K562 (cell line): ENCODE measurements around the gene TMEM81. TPM values are rescaled to one million over a fixed set of nuclear protein-coding genes. Genes with fewer than 3 reads are reported as not detected.
A peak's percentile ranks its signal among the peaks of the same experiment; 100 is the strongest.

ENCODE experiments used
- ATAC-seq: fragments of 200-7000 bp; cut with Tn5 transposase; 3 replicates; pipeline ENCODE4 v1.9.1; 2020; ENCODE audit warnings: moderate library complexity
- BruUV-seq: library from RNA; stranded (reverse); fragments of 400-500 nt; replicated peaks from 2 replicates; lab custom pipeline; 2021; lab: Mats Ljungman, UMichigan
- CTCF ChIA-PET: fragments of 300-600 bp; formaldehyde crosslinking; extraction: SDS; loops from one replicate; lab custom pipeline; 2021; ENCODE audit warnings: low intra/inter-chr PET ratio; lab: Yijun Ruan, JAX
- POLR2A ChIA-PET: fragments of 300-600, 350-650 bp; sonication (Branson Sonifier 250); formaldehyde crosslinking; extraction: SDS; loops from one replicate; lab custom pipeline; 2021; ENCODE audit warnings: antibody characterized with exemption, inconsistent platforms; lab: Yijun Ruan, JAX
- DNase-seq, 4 experiments: peaks; one replicate each; pipeline versions ENCODE4 v3.0.0 to v3.0.0-alpha.2; 2011 to 2018; ENCODE audit warnings: low spot score in 3 of 4, mixed read lengths in 3 of 4; ENCODE audit errors: extremely low read depth in 1 of 4
- FAIRE-seq: peaks from 2 replicates; lab custom pipeline; 2011; peaks lifted over from hg19 to GRCh38; lab: Jason Lieb, UNC
- H2AFZ ChIP-seq: 2 replicates; pipeline ENCODE4 v1.6.0; 2011; ENCODE audit warnings: low read depth, low read length, control low read depth, inconsistent platforms
- H3K27ac ChIP-seq: fragments of 200-600 bp; 3 replicates; pipeline ENCODE4 v1.8.0; 2011; ENCODE audit warnings: low read depth, mild to moderate bottlenecking, control low read depth, inconsistent platforms, low read length, moderate library complexity, mixed read lengths; ENCODE audit errors: extremely low read depth
- H3K27me3 ChIP-seq, 2 experiments: fragments of 300-600 bp in 1 of 2; 2 replicates in 1 of 2; 3 replicates in 1 of 2; pipeline versions ENCODE4 v1.6.0 to v1.8.0; 2011; ENCODE audit warnings: inconsistent platforms in 2 of 2, low read length in 2 of 2, mild to moderate bottlenecking in 1 of 2, mixed read lengths in 1 of 2, moderate library complexity in 1 of 2; ENCODE audit not compliant: control insufficient read depth in 2 of 2, insufficient read depth in 2 of 2
- H3K36me3 ChIP-seq: fragments of 300-600 bp; 3 replicates; pipeline ENCODE4 v1.8.0; 2011; ENCODE audit warnings: mild to moderate bottlenecking, low read length, inconsistent platforms; ENCODE audit not compliant: control insufficient read depth, insufficient read depth
- H3K4me1 ChIP-seq, 2 experiments: fragments of 200-600 bp in 1 of 2; replicated peaks in 1 of 2; 2 replicates in 1 of 2; 3 replicates in 1 of 2; pipeline versions ENCODE4 v1.5.1 to v1.8.0; 2011; ENCODE audit warnings: inconsistent platforms in 2 of 2, low read length in 2 of 2, mild to moderate bottlenecking in 1 of 2, mixed read lengths in 1 of 2, moderate library complexity in 1 of 2; ENCODE audit not compliant: control insufficient read depth in 2 of 2, insufficient read depth in 2 of 2
- H3K4me2 ChIP-seq: 2 replicates; pipeline ENCODE4 v1.6.1; 2011; ENCODE audit warnings: low read length, control low read depth, inconsistent platforms, mixed read lengths; ENCODE audit not compliant: insufficient read depth
- H3K4me3 ChIP-seq: fragments of 200-600 bp; sonication (generic), shearing (Covaris generic); 2 replicates; pipeline ENCODE4 v1.5.1; 2016; ENCODE audit warnings: control low read depth, inconsistent platforms
- H3K79me2 ChIP-seq: fragments of 200-600 bp; 3 replicates; pipeline ENCODE4 v1.8.0; 2011; ENCODE audit warnings: low read length, inconsistent platforms; ENCODE audit not compliant: control insufficient read depth, insufficient read depth
- H3K9ac ChIP-seq, 2 experiments: 2 replicates each; pipeline versions ENCODE4 v1.6.0 to v1.6.1; 2011; ENCODE audit warnings: low read depth in 2 of 2, low read length in 2 of 2, control low read depth in 1 of 2, inconsistent platforms in 1 of 2, mild to moderate bottlenecking in 1 of 2, mixed read lengths in 1 of 2; ENCODE audit not compliant: insufficient read depth in 1 of 2
- H3K9me1 ChIP-seq: one replicate; pipeline ENCODE4 v1.6.0; 2011; ENCODE audit warnings: inconsistent platforms, mild to moderate bottlenecking, low read length, moderate library complexity; ENCODE audit not compliant: control insufficient read depth, insufficient read depth
- H3K9me3 ChIP-seq: replicated peaks from 2 replicates; pipeline ENCODE4 v1.5.1; 2011; ENCODE audit warnings: low read depth, low read length, inconsistent platforms; ENCODE audit not compliant: control insufficient read depth, insufficient read depth
- H4K20me1 ChIP-seq: replicated peaks from 2 replicates; pipeline ENCODE4 v1.6.1; 2011; ENCODE audit warnings: low read length, inconsistent platforms, mixed read lengths; ENCODE audit not compliant: control insufficient read depth, insufficient read depth
- BRD9 ChIP-seq: fragments of 450-650 bp; IDR thresholded peaks from 2 replicates; pipeline ENCODE4 v1.6.1; 2018; ENCODE audit warnings: low read depth; ENCODE audit not compliant: partially characterized antibody
- COPS2 ChIP-seq: fragments of 450-650 bp; conservative IDR thresholded peaks from 2 replicates; pipeline ENCODE4 v1.6.1; 2016; ENCODE audit warnings: mild to moderate bottlenecking, moderate library complexity
- CREB1 ChIP-seq, 2 experiments: sonication (generic) in 1 of 2; formaldehyde crosslinking in 1 of 2; IDR thresholded peaks; 2 replicates each; pipeline versions ENCODE4 v1.6.1 to v1.8.0; 2012 to 2022; ENCODE audit warnings: inconsistent platforms in 1 of 2, mild to moderate bottlenecking in 1 of 2, missing genetic modification reagents in 1 of 2, moderate library complexity in 1 of 2
- DNMT1 ChIP-seq: fragments of 450-650 bp; IDR thresholded peaks from 2 replicates; pipeline ENCODE4 v1.6.1; 2016; ENCODE audit warnings: antibody characterized with exemption, mild to moderate bottlenecking
- ELF1 ChIP-seq: fragments of 200-800 bp; sonication (Bioruptor generic); IDR thresholded peaks from 2 replicates; pipeline ENCODE4 v1.6.1; 2016; ENCODE audit warnings: missing genetic modification characterization, missing compliant biosample characterization
- FOXJ2 ChIP-seq: fragments of 200-800 bp; sonication (Bioruptor generic); IDR thresholded peaks from 2 replicates; pipeline ENCODE4 v1.6.1; 2016; ENCODE audit warnings: missing genetic modification characterization, missing compliant biosample characterization
- IFI16 ChIP-seq: fragments of 250-450 bp; sonication (Bioruptor Pico); IDR thresholded peaks from 2 replicates; pipeline ENCODE4 v2.1.2; 2022; ENCODE audit warnings: mild to moderate bottlenecking, inconsistent platforms
- KLF1 ChIP-seq: fragments of 450-650 bp; IDR thresholded peaks from 2 replicates; pipeline ENCODE4 v1.6.1; 2016; ENCODE audit warnings: missing genetic modification characterization, missing compliant biosample characterization
- POLR3A ChIP-seq: IDR thresholded peaks from 2 replicates; pipeline ENCODE4 v1.6.1; 2011; ENCODE audit warnings: borderline replicate concordance, mild to moderate bottlenecking, moderate library complexity; ENCODE audit not compliant: insufficient read length, insufficient read depth; ENCODE audit errors: extremely low read depth
- PTRF ChIP-seq: fragments of 450-650 bp; IDR thresholded peaks from 2 replicates; pipeline ENCODE4 v1.6.1; 2016; ENCODE audit warnings: mild to moderate bottlenecking, missing genetic modification characterization, missing compliant biosample characterization
- SNRNP70 ChIP-seq: fragments of 200-400 bp; formaldehyde crosslinking; optimal IDR thresholded peaks from 2 replicates; pipeline ENCODE3; 2017; ENCODE audit warnings: low read depth, low read length
- TCF7L2 ChIP-seq: fragments of 150-350 bp; IDR thresholded peaks from 2 replicates; pipeline ENCODE4 v1.6.1; 2016; ENCODE audit warnings: low read depth, mild to moderate bottlenecking, low read length, moderate library complexity
- TEAD2 ChIP-seq: fragments of 450-650 bp; IDR thresholded peaks from 2 replicates; pipeline ENCODE4 v1.6.1; 2016; ENCODE audit warnings: missing genetic modification characterization, control low read depth, missing compliant biosample characterization
- TFAM ChIP-seq: fragments of 250-450 bp; sonication (Bioruptor Pico); conservative IDR thresholded peaks from 2 replicates; pipeline ENCODE4 v1.5.0; 2021; ENCODE audit warnings: mild to moderate bottlenecking, moderate library complexity
- WGBS: fragments of 100-300 bp; shearing (Covaris generic); methylation state at CpG from one replicate; pipeline ENCODE4 v1.1.6; 2016; ENCODE audit warnings: low coverage, mixed read lengths; ENCODE audit not compliant: insufficient coverage; ENCODE audit errors: missing lambda C conversion rate; 5-methylcytosine and 5-hydroxymethylcytosine counted together
- in situ Hi-C: fragments of 300-500 bp; cut with MboI; formaldehyde crosslinking; loops from 4 replicates; pipeline ENCODE4 v1.15.0; 2018; ENCODE audit warnings: inconsistent platforms, mixed read lengths
- intact Hi-C: fragments of 100-400 bp; cut with micrococcal nuclease; formaldehyde crosslinking; loops from 2 replicates; pipeline ENCODE4 v1.14.2; 2022
- polyA plus RNA-seq, 8 experiments: library from polyadenylated mRNA; depleted of rRNA in 4 of 8; stranded (reverse) in 5 of 8; unstranded in 3 of 8; fragments of >200 nt; fragmentation: Nextera tagmentation in 2 of 8; fragmentation: Illumina TruSeq in 1 of 8; extraction: Ambion mirVana in 2 of 8; extraction: Trizol in 1 of 8; gene quantifications; 2 replicates each; pipeline versions ENCODE4 v1.2.1 to v1.2.3, GENCODE V29; 2011 to 2014; ENCODE audit warnings: inconsistent platforms in 1 of 8, missing spikeins in 1 of 8
- total RNA-seq, 7 experiments: library from RNA; depleted of rRNA in 6 of 7; stranded (reverse); fragments of >200 nt in 6 of 7; fragmentation: Illumina TruSeq in 2 of 7; extraction: Trizol in 2 of 7; gene quantifications; 2 replicates each; pipeline versions ENCODE4 v1.2.1 to v1.2.3, GENCODE V29; 2011 to 2021; ENCODE audit warnings: low replicate concordance in 1 of 7
- TF ChIP-seq, protein P1 (sequence below): sonication (generic); formaldehyde crosslinking; IDR thresholded peaks from 2 replicates; pipeline ENCODE4 v1.8.1; 2022; ENCODE audit warnings: missing genetic modification reagents
- TF ChIP-seq, protein P2 (sequence below): fragments of 450-650 bp; conservative IDR thresholded peaks from 2 replicates; pipeline ENCODE4 v1.6.1; 2016; ENCODE audit warnings: missing genetic modification characterization, low read depth, mild to moderate bottlenecking, missing compliant biosample characterization, moderate library complexity
- TF ChIP-seq, protein P3 (sequence below), 2 experiments: IDR thresholded peaks; 2 replicates each; pipeline ENCODE4 v1.6.1; 2012; ENCODE audit warnings: improper control_type of control experiment in 2 of 2, low read depth in 2 of 2, low read length in 2 of 2, borderline replicate concordance in 1 of 2

Gene TMEM81
- total and polyA plus RNA-seq, 9 of the 15 experiments (the other 6 are each of a cell fraction or from before 2014, with no cell fraction given), result 3.2 to 6.1 (median 4.4) TPM

DNA sequence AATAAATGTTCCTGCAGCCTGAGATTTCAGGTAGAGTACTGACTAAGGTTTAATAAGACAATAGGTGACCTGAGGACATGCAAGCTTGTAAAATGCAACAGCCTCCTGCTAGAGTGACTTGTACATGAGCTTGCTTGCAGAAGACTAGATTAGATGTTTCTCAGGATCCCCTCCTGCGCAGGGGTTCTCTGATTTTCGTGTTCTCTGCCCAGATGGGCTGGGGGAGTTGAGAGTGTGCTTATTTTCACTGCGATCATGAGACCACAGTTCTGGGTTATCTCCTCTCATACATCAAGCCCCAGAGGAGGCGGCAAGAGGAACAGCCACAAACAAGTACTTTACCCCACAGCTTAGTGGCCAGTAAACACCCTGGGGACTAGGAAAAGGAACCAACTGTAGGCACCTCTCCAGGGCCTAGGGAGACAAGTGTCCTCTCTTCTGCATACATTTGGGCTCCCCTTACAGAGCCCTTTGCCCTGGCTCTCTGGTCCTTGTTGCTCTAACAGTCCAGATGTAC, 8.0 kb downstream of the TMEM81 start (continued):
- TF ChIP-seq POLR3A, result no peak

DNA sequence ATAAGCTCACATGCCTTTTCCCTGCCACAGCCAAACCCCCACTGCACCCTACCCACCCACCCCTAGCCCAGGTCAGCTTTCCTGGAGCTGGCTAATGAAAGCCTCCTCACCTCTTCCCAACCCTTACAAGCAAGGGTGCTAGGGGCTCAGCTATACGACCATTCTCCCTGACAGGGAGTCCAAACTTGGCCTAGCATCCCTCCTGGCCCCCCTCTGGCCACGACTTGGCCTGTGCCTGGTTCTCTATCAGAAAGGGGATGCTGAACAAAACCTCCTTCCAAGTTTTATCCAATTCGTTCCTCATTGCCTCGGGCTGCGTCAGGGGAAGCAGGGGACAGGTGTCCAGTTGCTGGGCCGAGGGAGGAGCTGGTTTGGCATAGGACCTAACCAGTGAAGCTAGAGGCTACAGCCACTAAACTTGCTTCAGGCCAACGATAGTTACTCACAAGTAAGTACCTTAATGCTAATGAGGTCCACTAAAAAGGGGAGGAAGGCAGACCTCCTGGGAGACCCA, 8.6 kb downstream of the TMEM81 start:
- Histone ChIP-seq H4K20me1 (peaks cover 16% of the 10 kb centered on the region; the same call in 1 of the 2 replicates), H3K27me3 (peaks cover 26 to 46% of the 10 kb centered on the region in 2 experiments; a peak in 4 of 5 replicates), H3K36me3 (no peaks in the 10 kb centered on the region; the same call in 2 of the 3 replicates), H3K4me1 (peaks cover 4 to 7% of the 10 kb centered on the region in 2 experiments; a peak in 1 of 5 replicates), H3K9me1 (no peaks in the 10 kb centered on the region), H3K4me3 (no peak overlapping the region), H3K4me2 (no peak overlapping the region), H3K27ac (no peak overlapping the region), H3K9me3 (no peaks in the 10 kb centered on the region), H2AFZ (no peak overlapping the region), H3K79me2 (no peaks in the 10 kb centered on the region), H3K9ac (no peak overlapping the region)
- ATAC-seq (no peak), FAIRE-seq (no peak), DNase-seq (peak in 1 of 4 experiments; percentile 8)
- CTCF ChIA-PET, result no interaction called here
- intact Hi-C loops (no loop called here), in situ Hi-C loops (no loop called here)
- POLR2A ChIA-PET, result interaction anchor here (0.5 to 3.9 kb wide), 12 partner anchors 7 to 296 kb away, joined by 3 to 24 read pairs (median 3); partner anchors contain the start of genes RBBP5 and TMEM81
- no TSS peak for BruUV-seq
- WGBS, result 3% methylated on average over 7 of the region's 7 CpGs
- TF ChIP-seq DNMT1 (no peak), COPS2 (no peak), TEAD2 (tag) (no peak), ELF1 (tag) (no peak), TCF7L2 (no peak), TFAM (no peak), BRD9 (no peak), FOXJ2 (tag) (no peak), IFI16 (no peak), CREB1 (IDR thresholded peaks at IDR 0.05) (no peak), CREB1 (CRISPR knock-in tag; IDR thresholded peaks at IDR 0.05) (no peak), PTRF (tag) (no peak), KLF1 (tag) (no peak), SNRNP70 (no peak)
- TF ChIP-seq, protein P1, sequence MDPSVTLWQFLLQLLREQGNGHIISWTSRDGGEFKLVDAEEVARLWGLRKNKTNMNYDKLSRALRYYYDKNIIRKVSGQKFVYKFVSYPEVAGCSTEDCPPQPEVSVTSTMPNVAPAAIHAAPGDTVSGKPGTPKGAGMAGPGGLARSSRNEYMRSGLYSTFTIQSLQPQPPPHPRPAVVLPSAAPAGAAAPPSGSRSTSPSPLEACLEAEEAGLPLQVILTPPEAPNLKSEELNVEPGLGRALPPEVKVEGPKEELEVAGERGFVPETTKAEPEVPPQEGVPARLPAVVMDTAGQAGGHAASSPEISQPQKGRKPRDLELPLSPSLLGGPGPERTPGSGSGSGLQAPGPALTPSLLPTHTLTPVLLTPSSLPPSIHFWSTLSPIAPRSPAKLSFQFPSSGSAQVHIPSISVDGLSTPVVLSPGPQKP (CRISPR knock-in tag), result no peak
- TF ChIP-seq, protein P2, sequence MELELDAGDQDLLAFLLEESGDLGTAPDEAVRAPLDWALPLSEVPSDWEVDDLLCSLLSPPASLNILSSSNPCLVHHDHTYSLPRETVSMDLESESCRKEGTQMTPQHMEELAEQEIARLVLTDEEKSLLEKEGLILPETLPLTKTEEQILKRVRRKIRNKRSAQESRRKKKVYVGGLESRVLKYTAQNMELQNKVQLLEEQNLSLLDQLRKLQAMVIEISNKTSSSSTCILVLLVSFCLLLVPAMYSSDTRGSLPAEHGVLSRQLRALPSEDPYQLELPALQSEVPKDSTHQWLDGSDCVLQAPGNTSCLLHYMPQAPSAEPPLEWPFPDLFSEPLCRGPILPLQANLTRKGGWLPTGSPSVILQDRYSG (tag), result no peak
- TF ChIP-seq, protein P3, sequence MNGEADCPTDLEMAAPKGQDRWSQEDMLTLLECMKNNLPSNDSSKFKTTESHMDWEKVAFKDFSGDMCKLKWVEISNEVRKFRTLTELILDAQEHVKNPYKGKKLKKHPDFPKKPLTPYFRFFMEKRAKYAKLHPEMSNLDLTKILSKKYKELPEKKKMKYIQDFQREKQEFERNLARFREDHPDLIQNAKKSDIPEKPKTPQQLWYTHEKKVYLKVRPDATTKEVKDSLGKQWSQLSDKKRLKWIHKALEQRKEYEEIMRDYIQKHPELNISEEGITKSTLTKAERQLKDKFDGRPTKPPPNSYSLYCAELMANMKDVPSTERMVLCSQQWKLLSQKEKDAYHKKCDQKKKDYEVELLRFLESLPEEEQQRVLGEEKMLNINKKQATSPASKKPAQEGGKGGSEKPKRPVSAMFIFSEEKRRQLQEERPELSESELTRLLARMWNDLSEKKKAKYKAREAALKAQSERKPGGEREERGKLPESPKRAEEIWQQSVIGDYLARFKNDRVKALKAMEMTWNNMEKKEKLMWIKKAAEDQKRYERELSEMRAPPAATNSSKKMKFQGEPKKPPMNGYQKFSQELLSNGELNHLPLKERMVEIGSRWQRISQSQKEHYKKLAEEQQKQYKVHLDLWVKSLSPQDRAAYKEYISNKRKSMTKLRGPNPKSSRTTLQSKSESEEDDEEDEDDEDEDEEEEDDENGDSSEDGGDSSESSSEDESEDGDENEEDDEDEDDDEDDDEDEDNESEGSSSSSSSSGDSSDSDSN (IDR thresholded peaks at IDR 0.05; ENCODE audit: borderline replicate concordance in 1 of 2, low read depth in 2 of 2, low read length in 2 of 2), result no peak
